CD4-positive, alpha-beta T cell treated with Interleukin-15 for 1 hour (primary cell): Measurements from ENCODE around the gene PFKL.

Experiments
- DNase-seq: peaks from one replicate; pipeline ENCODE4 v3.0.0-alpha.2; 2020

The PFKL gene

GRCh38 chr21:44314561-44314960 is 14.7 kb downstream of the PFKL start:
- DNase-seq = no peak

- DNase-seq = no peak
Measured at GRCh38 chr21:44315691-44316203, 15.9 kb downstream of the PFKL start.

GRCh38 chr21:44316277-44316900 is 16.5 kb downstream of the PFKL start:
- no peak for DNase-seq

- DNase-seq = no peak
Measured at GRCh38 chr21:44317241-44317782, 17.5 kb downstream of the PFKL start.

GRCh38 chr21:44317871-44318270 is 18.0 kb downstream of the PFKL start:
- DNase-seq = no peak

GRCh38 chr21:44318489-44319285 is 18.8 kb downstream of the PFKL start:
- no peak for DNase-seq

GRCh38 chr21:44319407-44320065 is 19.7 kb downstream of the PFKL start:
- no peak for DNase-seq

GRCh38 chr21:44320847-44321246 is 21.0 kb downstream of the PFKL start:
- DNase-seq = no peak

- DNase-seq = no peak
Measured at GRCh38 chr21:44321846-44322450, 22.1 kb downstream of the PFKL start.

GRCh38 chr21:44322621-44323325 is 22.9 kb downstream of the PFKL start:
- no peak for DNase-seq

GRCh38 chr21:44323591-44323990 is 23.7 kb downstream of the PFKL start:
- DNase-seq = no peak

- no peak for DNase-seq
Measured at GRCh38 chr21:44324106-44324853, 24.4 kb downstream of the PFKL start.

- no peak for DNase-seq
Measured at GRCh38 chr21:44324854-44325107, 24.9 kb downstream of the PFKL start.

- DNase-seq = no peak
Measured at GRCh38 chr21:44325386-44326271, 25.8 kb downstream of the PFKL start.

GRCh38 chr21:44326272-44326647 is 26.4 kb downstream of the PFKL start:
- no peak for DNase-seq

- DNase-seq = no peak
Measured at GRCh38 chr21:44326716-44327602, 27.1 kb downstream of the PFKL start.

- DNase-seq = no peak
Measured at GRCh38 chr21:44327603-44327974, 27.7 kb downstream of the PFKL start.

- no peak for DNase-seq
Measured at GRCh38 chr21:44328242-44328895, 28.5 kb downstream of the PFKL start.
